KOPT-K1 (cell line): ENCODE measurements around the gene KCNJ14.

Experiments
- H3K27ac ChIP-seq: fragments of 200-600 bp; sonication (generic); 2 replicates; pipeline ENCODE4 v1.5.1; 2016; ENCODE audit warnings: antibody characterized with exemption, mild to moderate bottlenecking, low read depth, low read length; ENCODE audit not compliant: poor library complexity, severe bottlenecking
- H3K36me3 ChIP-seq: fragments of 200-600 bp; sonication (generic); 2 replicates; pipeline ENCODE4 v1.5.1; 2017; ENCODE audit warnings: antibody characterized with exemption, mild to moderate bottlenecking, low read length, moderate library complexity; ENCODE audit not compliant: insufficient read depth
- H3K9me3 ChIP-seq: fragments of 200-600 bp; sonication (generic); 2 replicates; pipeline ENCODE4 v1.5.1; 2017; ENCODE audit warnings: antibody characterized with exemption, low read length, mild to moderate bottlenecking; ENCODE audit not compliant: insufficient read depth, poor library complexity, severe bottlenecking

The KCNJ14 gene

DNA sequence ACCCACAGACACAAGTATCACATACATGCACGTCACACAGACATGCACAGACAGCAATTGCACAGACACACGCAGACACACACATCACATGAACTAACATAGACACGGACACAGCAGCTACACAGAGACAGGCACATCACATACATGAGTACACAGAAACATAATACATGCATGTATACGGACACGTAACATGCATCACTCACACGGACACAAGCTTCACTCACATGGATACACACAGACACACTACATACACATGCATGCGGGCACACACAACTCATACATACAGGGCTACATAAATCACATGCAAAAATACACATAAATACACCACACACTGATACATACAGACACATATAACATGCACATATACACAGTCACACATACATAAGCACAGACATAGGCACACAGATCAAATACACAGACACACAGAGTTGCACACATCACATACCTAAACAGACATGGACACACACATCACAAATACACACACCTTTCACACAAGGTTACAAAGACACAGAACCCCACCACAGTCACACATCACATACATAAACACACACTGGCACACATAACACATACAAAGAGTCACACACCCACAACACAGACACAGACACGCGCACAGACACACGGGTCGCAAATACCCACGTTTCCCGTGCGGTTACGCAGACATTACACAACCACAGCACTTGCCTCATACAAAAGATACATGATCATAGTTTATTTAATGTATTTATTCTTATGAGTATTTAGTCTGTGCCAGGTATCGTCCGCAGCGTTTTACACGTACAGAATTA lies 57.3 kb downstream of the KCNJ14 start:
- no peak overlapping the region for H3K27ac ChIP-seq
- no peaks in the 10 kb centered on the region for H3K9me3 ChIP-seq

DNA sequence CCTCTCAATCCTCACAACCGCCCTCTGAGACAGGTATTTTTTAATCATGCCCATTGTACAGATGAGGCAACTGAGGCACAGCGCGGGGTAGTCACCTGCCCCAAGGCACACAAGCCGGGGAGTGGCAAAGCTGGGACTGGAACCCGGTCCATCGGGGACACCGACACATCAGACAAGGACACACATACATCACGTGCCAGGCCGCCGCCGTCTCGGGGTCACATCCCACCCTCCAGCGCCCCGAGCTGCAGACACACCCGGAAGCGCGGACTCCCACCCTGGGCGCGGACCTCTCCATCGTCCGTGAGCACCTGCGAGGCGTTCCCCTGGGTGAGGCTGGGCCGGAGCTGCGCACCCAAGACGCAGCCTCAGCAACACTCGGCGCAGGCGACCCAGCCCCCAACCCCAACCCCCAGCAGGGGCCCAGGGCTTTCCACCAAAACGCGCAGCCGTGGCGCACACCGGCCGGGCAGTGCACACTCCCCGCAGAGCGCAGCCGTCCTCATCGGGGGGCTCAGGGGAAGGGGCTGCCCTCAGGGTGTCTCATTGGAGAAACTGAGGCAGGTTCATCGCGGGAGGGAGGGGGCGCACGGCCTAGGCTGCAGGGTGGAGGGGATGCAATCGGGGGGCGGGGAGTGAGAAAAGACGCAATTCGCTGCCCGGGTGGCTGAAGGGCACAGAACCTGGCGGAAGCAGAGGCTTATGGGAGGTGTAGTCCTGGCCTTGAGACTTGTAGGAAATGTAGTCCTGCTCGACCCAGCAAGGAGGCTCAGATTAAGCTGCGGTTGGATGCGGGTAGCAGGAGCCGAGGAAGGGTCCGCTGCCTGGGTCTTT lies 58.1 kb downstream of the KCNJ14 start:
- Histone ChIP-seq H3K9me3 (no peaks in the 10 kb centered on the region), H3K36me3 (no peaks in the 10 kb centered on the region), H3K27ac (peak overlapping the region; percentile 26)

More for the DNA sequence above, 57.3 kb downstream of the KCNJ14 start:
- H3K36me3 ChIP-seq: no peaks in the 10 kb centered on the region

DNA sequence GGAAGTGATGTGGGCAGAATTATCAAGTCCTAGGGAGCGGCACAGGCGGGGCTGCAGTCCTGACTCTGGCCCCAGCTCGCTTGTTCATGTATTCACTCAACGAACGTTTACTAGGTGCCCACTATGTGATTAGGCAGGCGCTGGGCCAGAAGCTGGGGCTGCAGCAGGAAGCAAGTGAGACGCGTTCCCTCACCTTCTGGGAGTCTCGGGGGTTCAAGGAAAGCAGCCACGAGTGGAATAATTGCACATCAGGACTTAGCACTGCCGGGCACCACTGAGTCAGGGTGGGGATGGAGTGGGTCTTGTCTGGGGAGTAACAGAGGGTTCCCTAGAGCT lies 58.7 kb downstream of the KCNJ14 start:
- Histone ChIP-seq H3K9me3 (no peaks in the 10 kb centered on the region), H3K27ac (no peak overlapping the region), H3K36me3 (no peaks in the 10 kb centered on the region)

DNA sequence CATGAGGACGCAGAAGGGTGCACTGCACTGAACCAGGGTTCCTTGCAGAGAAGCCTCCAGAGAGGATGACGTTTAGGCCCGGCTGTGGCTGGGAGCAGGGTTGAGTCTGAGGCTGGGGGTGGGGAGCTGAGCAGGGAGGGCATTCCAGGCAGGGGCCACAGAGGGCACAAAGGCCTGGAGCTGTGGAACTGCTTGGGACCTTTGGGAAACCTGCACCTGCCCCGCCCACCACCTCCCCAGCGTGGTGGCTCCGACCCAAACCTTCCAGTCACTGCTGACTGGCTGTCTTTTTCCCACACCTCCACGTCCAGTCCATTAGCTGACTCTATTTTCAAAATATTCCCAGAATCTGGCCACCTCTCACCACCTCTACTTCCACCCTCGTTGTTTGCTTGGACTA lies 61.2 kb downstream of the KCNJ14 start:
- Histone ChIP-seq H3K9me3 (no peaks in the 10 kb centered on the region), H3K36me3 (no peaks in the 10 kb centered on the region), H3K27ac (no peak overlapping the region)
